Right lobe of liver (tissue), 4 donors: Measurements from ENCODE around the gene ERC2.

Experiments used
- CTCF ChIP-seq, 4 donors: fragments of 200-600 bp in 3 of 4; fragments of 450-650 bp in 1 of 4; IDR thresholded peaks; one replicate each; pipeline versions ENCODE4 v1.5.1 to v1.8.0; 2016 to 2022; ENCODE audit warnings: antibody characterized with exemption in 4 of 4, mild to moderate bottlenecking in 2 of 4
- POLR2A ChIP-seq: fragments of 450-650 bp; IDR thresholded peaks from one replicate; pipeline ENCODE4 v1.6.1; 2017; ENCODE audit warnings: antibody characterized with exemption, mild to moderate bottlenecking
- donor health status: DM: no; HTN: no; CAD: no.
- donor health status: DM: no; HTN: no; CAD: no.
- donor health status: DM: no; HTN: yes; CAD: no.

GRCh38 chr3:56005196-56005805 lies 463.0 kb downstream of the ERC2 start:
- TF ChIP-seq CTCF (IDR thresholded peaks at IDR 0.05) (no peak), POLR2A (no peak)
